Pulmonary artery endothelial cell (primary cell): ENCODE data around the gene C2CD4B. TPM values are rescaled to one million over a fixed set of nuclear protein-coding genes. Genes with fewer than 3 reads are reported as not detected.

Source experiments
- DNase-seq: peaks from one replicate; pipeline ENCODE4 v3.0.0-alpha.2; 2011; ENCODE audit warnings: low read depth, low spot score
- total RNA-seq: library from RNA; depleted of rRNA; stranded (reverse); fragments of >200 nt; gene quantifications from 2 replicates; pipeline ENCODE4 v1.2.3, GENCODE V29; 2014

C2CD4B gene
- total RNA-seq, 1 donor from 2014 or later = 9.2 TPM

- no peak for DNase-seq
Observed at GRCh38 chr15:62149729-62150128, 15.4 kb downstream of the C2CD4B start.

GRCh38 chr15:62147551-62147950 lies 17.5 kb downstream of the C2CD4B start:
- DNase-seq = no peak

GRCh38 chr15:62147149-62147548 lies 17.9 kb downstream of the C2CD4B start:
- DNase-seq = no peak

GRCh38 chr15:62145015-62145735 lies 19.9 kb downstream of the C2CD4B start:
- no peak for DNase-seq

- no peak for DNase-seq
Observed at GRCh38 chr15:62142736-62143135, 22.3 kb downstream of the C2CD4B start.

GRCh38 chr15:62141643-62142588 lies 23.2 kb downstream of the C2CD4B start:
- DNase-seq = no peak

GRCh38 chr15:62141200-62141599 lies 23.9 kb downstream of the C2CD4B start:
- no peak for DNase-seq

GRCh38 chr15:62138124-62138523 lies 27.0 kb downstream of the C2CD4B start:
- DNase-seq = peak; percentile 87

GRCh38 chr15:62136911-62137865 lies 27.9 kb downstream of the C2CD4B start:
- DNase-seq = no peak

GRCh38 chr15:62135532-62136134 lies 29.5 kb downstream of the C2CD4B start:
- DNase-seq = peak; percentile 74

GRCh38 chr15:62133141-62133540 lies 31.9 kb downstream of the C2CD4B start:
- no peak for DNase-seq

- no peak for DNase-seq
Observed at GRCh38 chr15:62128916-62129315, 36.2 kb downstream of the C2CD4B start.

- DNase-seq = no peak
Observed at GRCh38 chr15:62126364-62126763, 38.7 kb downstream of the C2CD4B start.

- DNase-seq = peak; percentile 86
Observed at GRCh38 chr15:62125773-62126172, 39.3 kb downstream of the C2CD4B start.

- DNase-seq = no peak
Observed at GRCh38 chr15:62124973-62125303, 40.1 kb downstream of the C2CD4B start.

GRCh38 chr15:62124176-62124972 lies 40.7 kb downstream of the C2CD4B start:
- peak; percentile 98 for DNase-seq

- no peak for DNase-seq
Observed at GRCh38 chr15:62122249-62122648, 42.8 kb downstream of the C2CD4B start.

- DNase-seq = no peak
Observed at GRCh38 chr15:62121273-62122015, 43.6 kb downstream of the C2CD4B start.

- DNase-seq = no peak
Observed at GRCh38 chr15:62120776-62121175, 44.3 kb downstream of the C2CD4B start.
